ENCODE results near the gene LAGE3. TPM values are rescaled to one million over a fixed set of nuclear protein-coding genes. Genes with fewer than 3 reads are reported as not detected.

Gene LAGE3
- total RNA-seq, 2 donors from 2014 or later = 20.1 to 32.9 TPM

DNA sequence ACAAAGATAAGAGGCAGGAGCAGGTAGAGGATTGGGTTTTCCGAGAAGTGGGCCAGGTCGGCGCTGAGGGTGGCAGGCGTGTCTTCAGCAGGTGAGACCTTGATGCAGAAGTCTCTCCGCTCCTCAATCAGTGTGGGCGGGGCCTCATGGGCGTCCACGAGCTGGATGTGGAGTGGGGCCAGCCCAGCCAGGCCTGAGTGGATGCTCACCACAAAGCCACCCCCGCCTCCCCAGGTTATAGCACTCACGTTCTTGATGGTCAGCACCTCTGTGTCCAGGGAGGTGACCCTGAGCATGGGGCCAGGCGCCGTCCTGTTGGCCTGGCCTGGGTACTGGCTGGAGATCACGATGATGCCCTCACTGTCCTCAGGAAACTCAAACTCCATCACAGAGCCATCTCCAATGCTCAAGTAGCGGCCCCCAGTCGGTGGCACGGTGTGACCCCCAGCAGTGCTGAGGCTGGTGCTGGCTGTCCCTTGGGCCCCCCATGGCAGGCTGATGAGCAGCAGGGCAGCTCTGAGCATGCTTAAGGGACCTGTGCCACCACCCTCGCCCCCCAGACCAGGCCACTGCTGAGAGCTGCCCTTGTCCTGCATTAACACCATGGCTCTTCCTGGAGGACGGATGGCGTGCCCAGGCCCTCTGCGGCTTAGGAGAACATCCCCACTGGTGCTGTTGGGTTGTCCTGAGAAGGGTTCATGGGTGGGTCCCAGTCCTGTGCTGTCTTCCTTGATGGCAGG lies 9.4 kb upstream of the LAGE3 start:
- Histone ChIP-seq H3K4me3 (no peak overlapping the region), H3K27me3 (no peaks in the 10 kb centered on the region), H3K27ac (no peak overlapping the region), H3K36me3 (no peaks in the 10 kb centered on the region), H3K4me1 (peaks cover 0 to 19% of the 10 kb centered on the region in 2 donors), H3K9me3 (no peaks in the 10 kb centered on the region)
- TF ChIP-seq, protein P1, sequence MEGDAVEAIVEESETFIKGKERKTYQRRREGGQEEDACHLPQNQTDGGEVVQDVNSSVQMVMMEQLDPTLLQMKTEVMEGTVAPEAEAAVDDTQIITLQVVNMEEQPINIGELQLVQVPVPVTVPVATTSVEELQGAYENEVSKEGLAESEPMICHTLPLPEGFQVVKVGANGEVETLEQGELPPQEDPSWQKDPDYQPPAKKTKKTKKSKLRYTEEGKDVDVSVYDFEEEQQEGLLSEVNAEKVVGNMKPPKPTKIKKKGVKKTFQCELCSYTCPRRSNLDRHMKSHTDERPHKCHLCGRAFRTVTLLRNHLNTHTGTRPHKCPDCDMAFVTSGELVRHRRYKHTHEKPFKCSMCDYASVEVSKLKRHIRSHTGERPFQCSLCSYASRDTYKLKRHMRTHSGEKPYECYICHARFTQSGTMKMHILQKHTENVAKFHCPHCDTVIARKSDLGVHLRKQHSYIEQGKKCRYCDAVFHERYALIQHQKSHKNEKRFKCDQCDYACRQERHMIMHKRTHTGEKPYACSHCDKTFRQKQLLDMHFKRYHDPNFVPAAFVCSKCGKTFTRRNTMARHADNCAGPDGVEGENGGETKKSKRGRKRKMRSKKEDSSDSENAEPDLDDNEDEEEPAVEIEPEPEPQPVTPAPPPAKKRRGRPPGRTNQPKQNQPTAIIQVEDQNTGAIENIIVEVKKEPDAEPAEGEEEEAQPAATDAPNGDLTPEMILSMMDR (IDR thresholded peaks at IDR 0.05) = no peak
- no peak for DNase-seq (ENCODE audit: low spot score)

DNA sequence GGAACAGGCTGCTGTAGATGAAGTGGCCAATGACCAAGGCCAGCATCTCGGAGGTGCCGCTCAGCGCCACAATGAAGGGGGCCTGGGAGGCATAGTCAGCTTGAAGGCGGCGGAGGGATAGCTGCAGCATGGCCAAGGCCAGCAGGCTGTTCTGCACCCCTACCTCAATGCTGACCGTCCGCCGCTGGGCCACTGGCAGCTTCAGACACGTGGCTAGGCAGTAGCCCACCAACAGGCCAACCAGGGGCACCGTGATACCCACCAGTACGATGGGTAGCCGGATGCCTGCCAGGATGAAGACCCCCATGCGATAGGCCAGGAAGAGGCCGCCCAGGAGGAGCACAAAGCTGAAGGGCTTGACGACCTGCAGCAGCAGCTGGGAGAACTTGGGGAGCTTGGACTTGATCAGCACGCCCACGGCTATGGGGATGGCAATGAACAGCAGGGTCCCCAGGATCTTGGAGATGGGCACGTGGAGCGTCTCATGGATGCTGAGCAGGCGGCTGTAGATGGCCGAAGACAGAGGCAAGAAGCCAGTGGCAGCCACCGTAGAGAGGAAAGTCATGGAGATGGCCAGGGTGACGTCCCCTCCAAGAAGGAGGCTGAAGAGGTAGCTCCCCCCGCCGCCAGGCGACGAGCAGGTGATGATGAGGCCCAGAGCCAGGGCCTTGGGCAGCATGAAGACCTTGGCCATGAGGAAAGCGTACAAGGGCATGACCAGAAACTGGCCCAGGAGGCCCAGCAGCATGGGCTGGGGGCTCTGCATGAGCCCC lies 8.6 kb upstream of the LAGE3 start:
- Histone ChIP-seq H3K27ac (peak overlapping the region; percentile 78 to 82), H3K4me3 (no peak overlapping the region), H3K27me3 (no peaks in the 10 kb centered on the region), H3K36me3 (no peaks in the 10 kb centered on the region), H3K4me1 (peaks cover 0 to 19% of the 10 kb centered on the region in 2 donors), H3K9me3 (no peaks in the 10 kb centered on the region)
- TF ChIP-seq, protein P1 (IDR thresholded peaks at IDR 0.05) = no peak
- DNase-seq (ENCODE audit: low spot score) = no peak

DNA sequence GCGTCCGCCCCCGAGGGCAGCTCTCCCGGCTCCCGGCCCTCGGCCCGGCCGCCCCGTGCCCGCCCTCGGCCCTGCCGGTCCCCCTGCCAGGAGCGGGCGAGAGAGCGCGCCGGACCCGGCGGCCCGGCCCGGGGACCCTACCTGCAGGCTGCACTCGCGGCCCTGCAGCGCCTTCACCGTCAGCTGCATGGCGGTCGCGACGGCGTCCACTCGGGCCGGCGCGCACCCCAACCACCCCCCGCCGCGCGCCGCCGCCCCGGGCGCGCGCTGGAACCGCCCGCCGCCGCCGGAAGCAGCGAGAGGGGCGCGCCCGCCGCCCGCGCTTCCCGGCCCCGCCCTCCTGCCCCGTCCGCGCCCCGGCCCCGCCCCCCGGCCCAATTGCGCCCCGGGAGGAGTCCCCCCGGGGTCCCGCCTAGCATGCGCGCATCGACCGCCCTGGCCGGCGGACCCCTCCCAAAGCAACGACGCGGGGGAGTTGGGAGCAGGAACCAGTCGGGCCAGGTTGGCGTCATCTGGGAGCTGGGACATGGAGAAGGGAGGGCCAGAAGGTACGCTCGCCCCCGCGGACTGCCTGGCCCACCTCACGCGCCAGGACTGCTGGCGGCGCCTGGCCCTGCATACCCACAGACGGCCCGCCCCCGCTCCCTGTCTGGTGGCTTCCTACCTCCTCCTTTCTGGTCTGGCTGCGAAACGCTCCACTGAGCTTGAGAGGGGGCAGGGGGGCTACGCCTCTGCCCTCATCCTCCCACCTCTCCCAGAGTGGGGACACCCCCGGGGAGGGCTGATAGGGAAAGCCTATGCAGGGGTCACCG lies 7.5 kb upstream of the LAGE3 start, which contains the start of gene UBL4A:
UBL4A (minus strand) TSS at position 220 of the 812 bp plus-strand sequence; CDS start at position 189, 31 bp downstream.
- TF ChIP-seq, protein P1 (IDR thresholded peaks at IDR 0.05) = no peak
- Histone ChIP-seq H3K27me3 (no peaks in the 10 kb centered on the region), H3K9me3 (no peaks in the 10 kb centered on the region), H3K4me3 (peak within 1 kb of the TSS; percentile 58 to 68), H3K4me1 (peaks cover 0 to 19% of the 10 kb centered on the region in 2 donors), H3K27ac (peak within 1 kb of the TSS; percentile 82 to 86), H3K36me3 (no peaks in the 10 kb centered on the region)
- no peak for DNase-seq (ENCODE audit: low spot score)

DNA sequence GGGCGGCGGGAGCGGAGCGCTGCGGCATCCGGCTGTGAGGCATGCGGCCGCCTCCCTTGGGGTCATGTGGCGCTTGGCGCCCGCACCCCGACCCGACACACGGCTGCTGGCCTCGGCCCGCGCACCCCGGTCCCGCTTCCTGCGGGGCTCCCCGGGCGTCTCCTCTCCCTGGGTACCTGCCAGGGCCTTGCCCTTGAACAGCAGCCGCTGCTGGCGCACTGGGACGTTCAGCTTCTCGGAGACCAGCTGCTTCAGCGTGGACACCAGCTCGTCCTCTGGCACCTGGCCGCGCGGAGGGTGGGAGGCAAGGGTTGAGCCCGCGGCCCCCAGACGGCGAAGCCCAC lies 6.9 kb upstream of the LAGE3 start:
- peak overlapping the region; percentile 58 to 68 for H3K4me3 ChIP-seq
- no peaks in the 10 kb centered on the region for H3K9me3 ChIP-seq
- peak overlapping the region; percentile 82 to 86 for H3K27ac ChIP-seq
- DNase-seq (ENCODE audit: low spot score) = no peak
- no peaks in the 10 kb centered on the region for H3K36me3 ChIP-seq
- TF ChIP-seq, protein P1 (IDR thresholded peaks at IDR 0.05) = no peak
- no peaks in the 10 kb centered on the region for H3K27me3 ChIP-seq
- peaks cover 0 to 19% of the 10 kb centered on the region in 2 donors for H3K4me1 ChIP-seq

DNA sequence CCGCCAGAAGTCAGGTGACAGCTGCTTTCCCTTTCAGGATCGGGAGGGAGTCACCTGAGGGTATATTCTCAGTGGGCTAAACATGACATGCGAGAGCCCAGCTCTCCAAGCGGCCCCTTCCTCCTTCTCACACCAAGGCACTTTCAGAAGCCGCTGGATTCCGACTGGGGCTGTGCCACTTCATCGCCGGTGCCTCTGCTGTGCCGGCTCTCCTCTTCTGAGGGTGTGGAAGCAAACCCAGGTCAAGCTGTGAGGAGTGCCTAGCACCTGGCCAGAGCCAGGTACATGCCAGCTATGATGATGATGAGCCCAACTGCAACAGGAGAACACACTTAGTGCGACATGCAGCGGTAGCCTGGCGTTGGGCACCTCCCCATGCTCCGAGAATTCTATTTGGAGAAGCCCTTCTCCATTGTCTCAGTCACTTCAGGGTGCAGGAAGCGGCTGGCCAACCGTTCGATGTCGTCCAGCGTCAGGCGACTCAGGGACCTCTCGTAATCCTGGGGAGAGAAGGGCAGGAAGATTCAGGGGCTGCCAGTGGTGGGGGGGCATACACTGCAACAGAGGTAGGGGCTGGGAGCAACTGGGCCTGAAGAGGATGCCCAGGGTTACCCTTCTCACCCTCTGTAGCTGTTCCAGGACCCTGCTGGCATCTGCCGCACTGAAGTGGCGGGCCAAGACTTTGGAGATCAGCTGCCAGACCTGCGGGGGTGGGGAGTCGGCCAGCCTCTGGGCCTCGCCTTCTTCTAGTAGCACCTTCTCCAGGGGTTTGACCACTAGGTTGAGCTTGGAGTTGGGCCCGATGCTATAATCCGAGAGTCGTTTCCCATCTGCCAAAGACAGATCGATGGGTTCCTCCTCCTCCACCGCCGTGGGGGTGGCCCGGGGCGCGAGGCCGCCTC lies 6.3 kb upstream of the LAGE3 start:
- TF ChIP-seq, protein P1 (IDR thresholded peaks at IDR 0.05) = no peak
- no peaks in the 10 kb centered on the region for H3K9me3 ChIP-seq
- no peaks in the 10 kb centered on the region for H3K27me3 ChIP-seq
- H3K36me3 ChIP-seq = no peaks in the 10 kb centered on the region
- H3K4me3 ChIP-seq = peak overlapping the region; percentile 58 to 68
- peak overlapping the region; percentile 82 to 86 for H3K27ac ChIP-seq
- H3K4me1 ChIP-seq = peaks cover 0 to 19% of the 10 kb centered on the region in 2 donors
- DNase-seq (ENCODE audit: low spot score) = no peak
